HCT116 (cell line): ENCODE results near the gene INS. TPM values are rescaled to one million over a fixed set of nuclear protein-coding genes. Genes with fewer than 3 reads are reported as not detected.

Experiments
- ATAC-seq: fragments of 200-7000 bp; cut with Tn5 transposase; 2 replicates; pipeline ENCODE4 v1.9.1; 2020; ENCODE audit warnings: mild to moderate bottlenecking, moderate library complexity
- BruUV-seq: library from RNA; stranded (reverse); fragments of 400-500 nt; replicated peaks from 2 replicates; lab custom pipeline; 2021; lab: Mats Ljungman, UMichigan
- CTCF ChIA-PET: fragments of 300-600 bp; sonication (Branson Sonifier 250); formaldehyde crosslinking; loops from one replicate; lab custom pipeline; 2021; ENCODE audit warnings: antibody characterized with exemption; lab: Charles Lee
- POLR2A ChIA-PET: fragments of 300-600, 350-600 bp; sonication (Branson Sonifier 250); formaldehyde crosslinking; loops from one replicate; lab custom pipeline; 2021; ENCODE audit warnings: antibody characterized with exemption; lab: Charles Lee
- RAD21 ChIA-PET, 2 experiments: fragments of 300-600 bp; sonication (Branson Sonifier 250); formaldehyde crosslinking; loops; one replicate each; lab custom pipeline; 2023; ENCODE audit warnings: low total read pairs in 2 of 2; ENCODE audit not compliant: uncharacterized antibody in 2 of 2, unreplicated experiment in 2 of 2, low non-redundant PET in 1 of 2; lab: Charles Lee
- DNase-seq: peaks from one replicate; pipeline ENCODE4 v3.0.0-alpha.2; 2010; ENCODE audit warnings: low read depth, low spot score
- H2AFZ ChIP-seq: fragments of 200-600 bp; shearing (Covaris generic), sonication (generic); 2 replicates; pipeline ENCODE4 v1.6.1; 2017; ENCODE audit warnings: low read depth, mixed run types, mixed read lengths, antibody characterized with exemption, low read length; ENCODE audit not compliant: poor library complexity, severe bottlenecking
- H3K27ac ChIP-seq: 2 replicates; pipeline ENCODE4 v1.5.1; 2012; ENCODE audit warnings: low read depth, low read length
- H3K27me3 ChIP-seq: fragments of 200-600 bp; sonication (generic); 2 replicates; pipeline ENCODE4 v1.6.1; 2016; ENCODE audit warnings: mixed run types, low read length, mixed read lengths; ENCODE audit not compliant: insufficient read depth
- H3K36me3 ChIP-seq, 2 experiments: fragments of 200-500 bp in 1 of 2; fragments of 200-600 bp in 1 of 2; sonication (Bioruptor generic) in 1 of 2; sonication (generic) in 1 of 2; 2 replicates each; pipeline versions ENCODE4 v1.5.1 to v1.6.1; 2014 to 2016; ENCODE audit warnings: low read length in 2 of 2, inconsistent platforms in 1 of 2, mixed read lengths in 1 of 2, mixed run types in 1 of 2; ENCODE audit not compliant: insufficient read depth in 2 of 2, control insufficient read depth in 1 of 2
- H3K4me1 ChIP-seq, 2 experiments: fragments of 200-600 bp in 1 of 2; sonication (generic) in 1 of 2; 2 replicates each; pipeline versions ENCODE4 v1.5.1 to v1.6.1; 2012 to 2017; ENCODE audit warnings: low read length in 2 of 2, inconsistent platforms in 1 of 2, mild to moderate bottlenecking in 1 of 2, mixed read lengths in 1 of 2, mixed run types in 1 of 2, moderate library complexity in 1 of 2; ENCODE audit not compliant: insufficient read depth in 2 of 2, control insufficient read depth in 1 of 2
- H3K4me2 ChIP-seq: fragments of 200-600 bp; sonication (generic); 2 replicates; pipeline ENCODE4 v1.6.1; 2017; ENCODE audit warnings: mixed run types, low read length, mixed read lengths
- H3K4me3 ChIP-seq, 2 experiments: fragments of 200-600 bp in 1 of 2; sonication (generic) in 1 of 2; replicated peaks in 1 of 2; 2 replicates each; pipeline ENCODE4 v1.5.1; 2011 to 2016; ENCODE audit warnings: low read length in 2 of 2, control low read depth in 1 of 2, low read depth in 1 of 2, mild to moderate bottlenecking in 1 of 2, mixed read lengths in 1 of 2, mixed run types in 1 of 2
- H3K79me2 ChIP-seq: fragments of 200-600 bp; sonication (generic); 2 replicates; pipeline ENCODE4 v1.6.1; 2017; ENCODE audit warnings: mild to moderate bottlenecking, mixed run types, low read length, moderate library complexity, mixed read lengths; ENCODE audit not compliant: insufficient read depth
- H3K9ac ChIP-seq: fragments of 200-600 bp; sonication (generic); 2 replicates; pipeline ENCODE4 v1.6.1; 2016; ENCODE audit warnings: low read length, mixed read lengths
- H3K9me2 ChIP-seq: fragments of 200-600 bp; sonication (generic), shearing (Covaris generic); 2 replicates; pipeline ENCODE4 v1.6.1; 2017; ENCODE audit warnings: mixed run types, mild to moderate bottlenecking, moderate library complexity; ENCODE audit not compliant: insufficient read depth
- H3K9me3 ChIP-seq, 2 experiments: fragments of 200-500 bp in 1 of 2; fragments of 200-600 bp in 1 of 2; sonication (Bioruptor generic) in 1 of 2; sonication (generic) in 1 of 2; 2 replicates each; pipeline ENCODE4 v1.6.1; 2014 to 2017; ENCODE audit warnings: low read length in 2 of 2, mixed read lengths in 2 of 2, inconsistent platforms in 1 of 2, low read depth in 1 of 2, mild to moderate bottlenecking in 1 of 2, mixed run types in 1 of 2, moderate library complexity in 1 of 2; ENCODE audit not compliant: control insufficient read depth in 1 of 2, insufficient read depth in 1 of 2
- H4K20me1 ChIP-seq: fragments of 200-600 bp; sonication (generic), shearing (Covaris generic); 2 replicates; pipeline ENCODE4 v1.6.1; 2017; ENCODE audit warnings: mixed run types, mild to moderate bottlenecking, moderate library complexity; ENCODE audit not compliant: insufficient read depth
- ATF3 ChIP-seq: IDR thresholded peaks from 2 replicates; pipeline ENCODE4 v1.6.1; 2012
- CBX3 ChIP-seq: IDR thresholded peaks from 2 replicates; pipeline ENCODE4 v1.6.1; 2012; ENCODE audit warnings: low read depth
- CEBPB ChIP-seq: IDR thresholded peaks from 2 replicates; pipeline ENCODE4 v1.6.1; 2012; ENCODE audit warnings: low read depth
- ELF1 ChIP-seq: IDR thresholded peaks from 2 replicates; pipeline ENCODE4 v1.6.1; 2012; ENCODE audit warnings: low read depth, borderline replicate concordance
- EZH2phosphoT487 ChIP-seq: fragments of 200-600 bp; IDR thresholded peaks from 2 replicates; pipeline ENCODE4 v1.6.1; 2018; ENCODE audit warnings: antibody characterized with exemption, borderline replicate concordance
- FOSL1 ChIP-seq: IDR thresholded peaks from 2 replicates; pipeline ENCODE4 v1.6.1; 2012; ENCODE audit warnings: low read depth
- JUND ChIP-seq: IDR thresholded peaks from 2 replicates; pipeline ENCODE4 v1.6.1; 2012
- RAD21 ChIP-seq: IDR thresholded peaks from 2 replicates; pipeline ENCODE4 v1.6.1; 2012; ENCODE audit warnings: low read depth, mild to moderate bottlenecking
- SIN3A ChIP-seq: IDR thresholded peaks from 2 replicates; pipeline ENCODE4 v1.6.1; 2012; ENCODE audit warnings: low read depth
- SP1 ChIP-seq: IDR thresholded peaks from 2 replicates; pipeline ENCODE4 v1.6.1; 2012; ENCODE audit warnings: low read depth
- SRF ChIP-seq: IDR thresholded peaks from 2 replicates; pipeline ENCODE4 v1.6.1; 2012; ENCODE audit warnings: low read depth
- YY1 ChIP-seq: IDR thresholded peaks from 2 replicates; pipeline ENCODE4 v1.6.1; 2011; ENCODE audit warnings: low read length, low read depth, moderate library complexity, mild to moderate bottlenecking; ENCODE audit not compliant: insufficient replicate concordance; ENCODE audit errors: extremely low read depth
- ZFX ChIP-seq: fragments of 450-650 bp; IDR thresholded peaks from 2 replicates; pipeline ENCODE4 v1.6.1; 2017
- intact Hi-C: fragments of 100-400 bp; cut with micrococcal nuclease; formaldehyde crosslinking; loops from 2 replicates; pipeline ENCODE4 v1.10.0; 2022
- total RNA-seq: library from RNA; stranded (reverse); gene quantifications from one replicate; pipeline ENCODE4 v1.2.1, GENCODE V29; 2021; ENCODE audit not compliant: unreplicated experiment
- TF ChIP-seq, protein P1 (sequence below): IDR thresholded peaks from 2 replicates; pipeline ENCODE4 v1.6.1; 2012

INS gene
- total RNA-seq, 1 experiment from 2014 or later, result 0.44 TPM

DNA sequence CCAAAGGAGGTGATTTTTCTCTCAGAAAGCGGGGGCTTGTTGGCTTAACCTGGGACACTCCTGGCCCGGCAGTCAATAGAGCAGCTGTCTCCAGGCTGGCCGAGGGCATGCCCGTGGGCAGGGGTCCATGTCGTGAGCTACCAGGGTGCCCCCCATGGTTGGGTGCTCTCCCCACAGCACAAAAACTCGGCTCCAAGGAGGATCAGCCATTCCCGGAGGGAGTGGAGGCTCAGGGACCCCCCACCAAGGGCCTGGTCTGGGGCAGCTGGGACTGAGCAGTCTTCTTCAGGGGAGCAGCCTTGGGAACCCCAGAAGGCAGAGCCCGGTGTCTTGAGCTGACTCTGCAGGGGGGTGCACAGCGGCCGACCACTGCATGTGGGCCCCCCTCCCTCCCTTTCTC lies 31.4 kb upstream of the INS start:
- H3K27ac ChIP-seq, result no peak overlapping the region
- peaks cover 0 to 12% of the 10 kb centered on the region in 2 experiments; a peak in 1 of 4 replicates for H3K4me1 ChIP-seq
- H3K79me2 ChIP-seq, result no peaks in the 10 kb centered on the region
- H3K9ac ChIP-seq, result no peak overlapping the region
- no peak overlapping the region for H3K4me3 ChIP-seq
- CTCF ChIA-PET, result interaction anchor here (2.8 kb wide), 1 partner anchor 228 kb away, joined by 15 read pairs; no protein-coding TSS in a partner anchor
- RAD21 ChIA-PET, result no interaction called here
- no peak for ATAC-seq
- DNase-seq, result no peak
- no peaks in the 10 kb centered on the region for H4K20me1 ChIP-seq
- H3K4me2 ChIP-seq, result no peak overlapping the region
- no peak overlapping the region for H2AFZ ChIP-seq
- TF ChIP-seq EZH2phosphoT487 (no peak), SRF (no peak), ZFX (no peak), SIN3A (no peak), CBX3 (no peak), ATF3 (no peak), SP1 (no peak), RAD21 (no peak), YY1 (no peak), ELF1 (no peak), CEBPB (no peak), FOSL1 (no peak), JUND (no peak)
- TF ChIP-seq, protein P1, sequence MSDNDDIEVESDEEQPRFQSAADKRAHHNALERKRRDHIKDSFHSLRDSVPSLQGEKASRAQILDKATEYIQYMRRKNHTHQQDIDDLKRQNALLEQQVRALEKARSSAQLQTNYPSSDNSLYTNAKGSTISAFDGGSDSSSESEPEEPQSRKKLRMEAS, result no peak
- POLR2A ChIA-PET, result no interaction called here
- no peaks in the 10 kb centered on the region for H3K27me3 ChIP-seq
- no TSS peak for BruUV-seq
- H3K9me2 ChIP-seq, result no peaks in the 10 kb centered on the region
- intact Hi-C loops, result loop anchor here (10.0 kb wide), 1 partner anchor 342 kb away; no protein-coding TSS in a partner anchor
- H3K36me3 ChIP-seq, result no peaks in the 10 kb centered on the region
- no peaks in the 10 kb centered on the region for H3K9me3 ChIP-seq
